NB4 (cell line): Measurements from ENCODE around the gene BICDL2.

Experiments used
- CTCF ChIP-seq: IDR thresholded peaks from one replicate; pipeline ENCODE4 v1.5.1; 2012; ENCODE audit warnings: low read depth, low read length
- MYC ChIP-seq: IDR thresholded peaks from 2 replicates; pipeline ENCODE4 v1.6.1; 2011; ENCODE audit warnings: low read depth, low read length

GRCh38 chr16:3074860-3075522 is 38.2 kb upstream of the BICDL2 start:
- TF ChIP-seq CTCF = no peak
- peak; percentile 27; the same call in 1 of the 2 replicates for TF ChIP-seq MYC
